Dendritic cell treated with granulocyte-macrophage colony-stimulating factor and Interleukin-4, amounts not matched to agents 40 ng/mL and 50 ng/mL, for 4 days (primary cell): ENCODE measurements around the gene RNF144B.
A peak's percentile ranks its signal among the peaks of the same experiment; 100 is the strongest.

Experiments
- H3K27ac Mint-ChIP-seq: one replicate; pipeline ENCODE4 v1.8.0; 2022; ENCODE audit warnings: mild to moderate bottlenecking, mixed read lengths
- H3K27me3 Mint-ChIP-seq: one replicate; pipeline ENCODE4 v1.8.0; 2022; ENCODE audit warnings: mild to moderate bottlenecking, mixed read lengths
- H3K36me3 Mint-ChIP-seq: one replicate; pipeline ENCODE4 v1.8.0; 2022; ENCODE audit warnings: low read depth, mixed read lengths
- H3K4me1 Mint-ChIP-seq: one replicate; pipeline ENCODE4 v1.8.0; 2022; ENCODE audit warnings: low read depth, mixed read lengths
- H3K4me3 Mint-ChIP-seq: one replicate; pipeline ENCODE4 v1.8.0; 2022; ENCODE audit warnings: mild to moderate bottlenecking, moderate library complexity, mixed read lengths
- H3K9me3 Mint-ChIP-seq: one replicate; pipeline ENCODE4 v1.8.0; 2022; ENCODE audit warnings: mixed read lengths
- intact Hi-C: fragments of 100-400 bp; cut with micrococcal nuclease; formaldehyde crosslinking; loops from one replicate; pipeline ENCODE4 v1.15.0; 2022

RNF144B gene

GRCh38 chr6:18424201-18424600, 37.1 kb downstream of the RNF144B start:
- Mint-ChIP-seq H3K4me3 (no peak overlapping the region), H3K27me3 (no peaks in the 10 kb centered on the region), H3K36me3 (peaks cover 83% of the 10 kb centered on the region), H3K27ac (no peak overlapping the region), H3K4me1 (peaks cover 69% of the 10 kb centered on the region), H3K9me3 (no peaks in the 10 kb centered on the region)
- intact Hi-C loops, result no loop called here

DNA sequence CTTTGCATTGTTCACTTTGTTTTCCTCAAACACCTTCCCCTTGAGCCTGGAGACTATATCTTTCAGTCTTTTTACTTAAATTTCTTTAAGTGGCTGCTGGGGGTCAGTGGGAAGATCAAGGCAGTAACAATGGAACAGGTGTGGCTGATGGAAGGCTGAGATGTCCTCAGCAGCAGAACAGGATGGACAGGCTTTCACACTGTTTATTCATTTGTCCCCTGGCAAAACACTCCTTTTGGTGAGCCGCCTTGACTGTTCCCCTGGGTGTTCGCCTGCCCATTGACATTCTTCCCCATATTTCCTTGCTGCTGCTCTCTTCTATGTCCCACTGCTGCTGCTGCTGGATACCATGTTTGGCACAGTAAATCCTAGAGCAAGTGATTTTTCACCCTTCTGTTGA, 38.1 kb downstream of the RNF144B start:
- Mint-ChIP-seq H3K27ac (no peak overlapping the region), H3K4me1 (peaks cover 65% of the 10 kb centered on the region), H3K27me3 (no peaks in the 10 kb centered on the region), H3K36me3 (peaks cover 83% of the 10 kb centered on the region), H3K4me3 (no peak overlapping the region), H3K9me3 (no peaks in the 10 kb centered on the region)
- intact Hi-C loops, result no loop called here

GRCh38 chr6:18427296-18427695, 40.1 kb downstream of the RNF144B start:
- intact Hi-C loops, result no loop called here
- Mint-ChIP-seq H3K27me3 (no peaks in the 10 kb centered on the region), H3K36me3 (peaks cover 84% of the 10 kb centered on the region), H3K27ac (no peak overlapping the region), H3K4me3 (no peak overlapping the region), H3K9me3 (no peaks in the 10 kb centered on the region), H3K4me1 (peaks cover 65% of the 10 kb centered on the region)

DNA sequence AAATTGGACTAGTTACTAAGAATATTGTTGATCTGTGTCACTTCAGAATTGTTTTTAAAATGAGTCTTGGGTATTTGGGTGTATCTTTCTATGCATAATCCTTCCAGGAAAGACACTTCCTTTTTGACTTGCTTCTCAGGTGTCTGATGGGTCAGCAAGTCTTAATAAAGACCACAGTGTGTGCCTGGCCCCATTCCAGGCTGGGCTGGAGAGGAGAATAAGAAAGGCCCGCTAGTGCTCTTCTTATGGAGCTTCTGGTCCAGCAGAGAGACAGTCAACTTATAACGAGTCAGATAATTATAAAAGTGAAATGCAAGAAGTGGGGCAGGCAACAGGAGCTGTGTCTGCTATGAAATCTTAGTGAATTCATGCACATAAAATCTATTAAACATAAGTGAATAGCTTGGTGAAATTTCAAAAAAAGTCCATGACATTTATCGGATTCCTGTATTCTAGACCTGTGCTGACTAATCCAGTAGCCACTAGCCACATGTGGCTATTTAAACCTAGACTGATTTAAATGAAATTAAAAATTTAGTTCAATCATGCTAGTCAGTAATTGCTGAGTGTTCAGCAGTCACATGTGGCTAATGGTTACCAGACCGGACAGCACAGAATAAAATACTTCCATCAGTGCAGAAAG, 42.6 kb downstream of the RNF144B start:
- Mint-ChIP-seq H3K27ac (peak overlapping the region; percentile 74), H3K4me1 (peaks cover 63% of the 10 kb centered on the region), H3K9me3 (no peaks in the 10 kb centered on the region), H3K4me3 (no peak overlapping the region), H3K27me3 (no peaks in the 10 kb centered on the region), H3K36me3 (peaks cover 93% of the 10 kb centered on the region)
- intact Hi-C loops, result no loop called here

DNA sequence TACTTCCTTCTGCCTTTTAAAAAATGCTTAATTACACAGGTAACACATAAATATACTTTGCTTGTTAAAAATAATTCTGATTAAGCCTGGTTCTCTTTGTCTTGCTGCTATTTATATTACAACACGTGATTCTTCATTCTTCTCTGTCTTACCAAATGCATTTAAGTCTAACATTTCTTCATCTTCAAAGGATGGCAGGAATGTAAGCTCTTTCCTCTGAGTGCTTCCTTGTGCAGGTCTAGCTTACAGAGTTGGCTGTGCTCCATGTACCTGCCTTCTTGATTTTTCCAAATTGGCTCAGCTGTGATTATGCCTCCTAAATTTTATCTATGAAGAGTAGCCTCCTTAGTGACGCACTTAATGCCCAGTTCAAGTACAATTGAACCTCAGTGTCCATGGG, 44.4 kb downstream of the RNF144B start:
- peaks cover 94% of the 10 kb centered on the region for H3K36me3 Mint-ChIP-seq
- H3K4me3 Mint-ChIP-seq, result no peak overlapping the region
- H3K9me3 Mint-ChIP-seq, result no peaks in the 10 kb centered on the region
- intact Hi-C loops, result no loop called here
- peaks cover 59% of the 10 kb centered on the region for H3K4me1 Mint-ChIP-seq
- no peak overlapping the region for H3K27ac Mint-ChIP-seq
- no peaks in the 10 kb centered on the region for H3K27me3 Mint-ChIP-seq

GRCh38 chr6:18432180-18432579, 45.0 kb downstream of the RNF144B start:
- H3K4me3 Mint-ChIP-seq, result no peak overlapping the region
- intact Hi-C loops, result no loop called here
- H3K9me3 Mint-ChIP-seq, result no peaks in the 10 kb centered on the region
- H3K4me1 Mint-ChIP-seq, result peaks cover 59% of the 10 kb centered on the region
- H3K36me3 Mint-ChIP-seq, result peaks cover 91% of the 10 kb centered on the region
- no peak overlapping the region for H3K27ac Mint-ChIP-seq
- no peaks in the 10 kb centered on the region for H3K27me3 Mint-ChIP-seq

DNA sequence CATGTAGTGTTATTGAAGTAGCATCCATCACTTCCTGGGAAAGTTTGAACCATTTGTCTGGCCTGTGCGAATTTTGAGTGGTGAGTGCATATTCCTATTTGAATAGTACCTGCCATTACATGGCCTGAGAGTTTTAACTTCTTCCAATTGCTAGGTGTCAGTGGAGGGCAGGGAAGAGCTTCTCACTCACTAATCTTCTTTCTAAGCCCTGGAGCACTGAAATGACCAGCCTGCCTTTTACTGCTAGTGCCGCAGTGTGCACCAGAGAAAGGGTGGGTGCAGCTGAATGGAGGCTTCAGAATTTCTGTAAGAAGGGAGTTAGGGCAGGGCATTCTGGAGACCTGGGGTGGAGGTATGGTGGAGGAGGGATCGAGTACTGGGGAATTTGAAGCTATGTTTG, 45.5 kb downstream of the RNF144B start:
- H3K36me3 Mint-ChIP-seq, result peaks cover 91% of the 10 kb centered on the region
- H3K27ac Mint-ChIP-seq, result peak overlapping the region; percentile 14
- no peaks in the 10 kb centered on the region for H3K27me3 Mint-ChIP-seq
- no peak overlapping the region for H3K4me3 Mint-ChIP-seq
- H3K4me1 Mint-ChIP-seq, result peaks cover 58% of the 10 kb centered on the region
- intact Hi-C loops, result no loop called here
- no peaks in the 10 kb centered on the region for H3K9me3 Mint-ChIP-seq

DNA sequence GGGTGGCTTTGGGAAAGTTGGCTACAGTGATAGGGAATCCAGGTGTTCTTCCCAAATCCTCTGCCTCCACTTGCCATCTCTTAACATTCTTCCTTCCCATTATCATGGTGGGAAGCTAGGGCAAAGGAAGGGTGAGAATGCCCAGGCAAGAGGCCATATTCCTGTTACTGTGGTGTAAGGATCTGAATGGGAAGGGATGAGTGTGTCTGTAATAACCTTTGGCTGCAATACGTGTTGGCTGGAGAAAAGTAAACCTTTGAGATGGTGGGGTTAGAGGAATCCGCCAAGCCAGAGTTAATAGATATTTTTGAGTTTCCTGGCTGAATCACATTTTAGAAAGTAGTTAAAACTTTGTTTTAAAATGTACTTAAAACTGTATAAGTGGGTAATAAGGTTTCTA, 45.9 kb downstream of the RNF144B start:
- Mint-ChIP-seq H3K4me3 (no peak overlapping the region), H3K27me3 (no peaks in the 10 kb centered on the region), H3K4me1 (peaks cover 62% of the 10 kb centered on the region), H3K36me3 (peaks cover 91% of the 10 kb centered on the region), H3K27ac (peak overlapping the region; percentile 14), H3K9me3 (no peaks in the 10 kb centered on the region)
- intact Hi-C loops, result no loop called here

DNA sequence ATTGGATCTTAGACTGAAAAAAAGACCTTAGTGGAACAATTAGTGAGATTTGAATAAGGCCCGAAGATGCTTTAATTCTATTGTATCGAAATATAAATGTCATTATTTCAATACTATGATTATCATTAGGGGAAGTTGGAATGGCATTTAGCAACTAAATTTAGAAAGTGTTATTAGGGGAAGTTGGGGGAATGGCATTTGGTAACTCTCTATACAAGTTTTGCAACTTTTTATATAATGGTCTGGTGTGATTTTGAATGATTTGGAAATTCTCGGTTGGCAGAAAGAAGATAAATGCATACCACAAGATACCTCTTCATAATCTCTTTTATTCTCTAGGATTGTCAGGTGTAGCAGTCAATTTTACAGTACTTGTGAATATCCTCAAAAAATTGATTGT, 49.2 kb downstream of the RNF144B start:
- H3K9me3 Mint-ChIP-seq, result no peaks in the 10 kb centered on the region
- H3K27me3 Mint-ChIP-seq, result no peaks in the 10 kb centered on the region
- peaks cover 82% of the 10 kb centered on the region for H3K36me3 Mint-ChIP-seq
- intact Hi-C loops, result no loop called here
- H3K4me1 Mint-ChIP-seq, result peaks cover 59% of the 10 kb centered on the region
- no peak overlapping the region for H3K4me3 Mint-ChIP-seq
- H3K27ac Mint-ChIP-seq, result peak overlapping the region; percentile 28

DNA sequence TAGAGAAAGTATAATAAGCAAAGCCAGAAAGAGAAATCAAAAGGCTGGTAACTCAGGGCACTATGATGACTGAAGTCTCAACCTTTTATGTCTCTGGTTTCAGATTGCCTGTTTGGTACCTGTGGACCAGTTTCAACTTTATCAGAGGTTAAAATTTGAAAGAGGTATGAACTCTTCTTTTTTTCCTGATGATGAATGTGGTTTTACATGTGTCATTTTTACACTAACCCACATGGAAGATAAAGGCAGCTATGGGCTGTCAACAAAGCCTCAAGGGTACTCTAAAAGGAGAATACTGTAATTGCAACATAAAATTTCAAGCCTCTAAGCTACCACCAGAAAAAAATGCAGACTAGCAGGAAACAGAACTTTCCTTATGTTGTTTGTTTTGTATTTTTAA, 52.4 kb downstream of the RNF144B start:
- intact Hi-C loops, result no loop called here
- H3K9me3 Mint-ChIP-seq, result no peaks in the 10 kb centered on the region
- no peak overlapping the region for H3K4me3 Mint-ChIP-seq

GRCh38 chr6:18441251-18441979, 54.3 kb downstream of the RNF144B start:
- Mint-ChIP-seq H3K27me3 (no peaks in the 10 kb centered on the region), H3K4me3 (no peak overlapping the region), H3K36me3 (peaks cover 67% of the 10 kb centered on the region), H3K9me3 (no peaks in the 10 kb centered on the region), H3K4me1 (peaks cover 51% of the 10 kb centered on the region), H3K27ac (no peak overlapping the region)
- intact Hi-C loops, result no loop called here

More for the DNA sequence above, 52.4 kb downstream of the RNF144B start:
- peak overlapping the region; percentile 46 for H3K27ac Mint-ChIP-seq
- no peaks in the 10 kb centered on the region for H3K27me3 Mint-ChIP-seq
- H3K4me1 Mint-ChIP-seq, result peaks cover 52% of the 10 kb centered on the region
- peaks cover 77% of the 10 kb centered on the region for H3K36me3 Mint-ChIP-seq

DNA sequence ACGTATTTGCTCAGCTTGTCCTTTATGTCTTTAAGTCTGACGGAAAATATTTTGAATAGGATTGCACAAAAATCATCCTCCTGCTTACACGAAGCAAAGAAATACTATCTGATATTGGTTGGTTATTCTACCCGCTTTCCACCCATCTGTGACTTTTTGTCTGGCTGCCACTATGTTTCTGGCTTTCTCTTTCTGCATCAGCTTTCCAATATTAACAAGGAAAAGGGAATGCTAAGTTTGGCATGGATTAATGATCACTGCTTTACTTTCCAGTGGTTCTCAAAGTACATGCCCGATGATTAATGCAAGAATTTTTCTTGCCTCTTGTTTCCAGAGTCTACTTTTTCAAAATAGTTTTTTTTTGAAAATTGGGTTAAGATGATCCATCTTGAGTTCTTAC, 57.0 kb downstream of the RNF144B start:
- no peak overlapping the region for H3K27ac Mint-ChIP-seq
- peaks cover 51% of the 10 kb centered on the region for H3K36me3 Mint-ChIP-seq
- H3K27me3 Mint-ChIP-seq, result no peaks in the 10 kb centered on the region
- intact Hi-C loops, result no loop called here
- H3K4me1 Mint-ChIP-seq, result peaks cover 32% of the 10 kb centered on the region
- no peak overlapping the region for H3K4me3 Mint-ChIP-seq
- H3K9me3 Mint-ChIP-seq, result no peaks in the 10 kb centered on the region

GRCh38 chr6:18445228-18445627, 58.1 kb downstream of the RNF144B start:
- H3K27ac Mint-ChIP-seq, result no peak overlapping the region

DNA sequence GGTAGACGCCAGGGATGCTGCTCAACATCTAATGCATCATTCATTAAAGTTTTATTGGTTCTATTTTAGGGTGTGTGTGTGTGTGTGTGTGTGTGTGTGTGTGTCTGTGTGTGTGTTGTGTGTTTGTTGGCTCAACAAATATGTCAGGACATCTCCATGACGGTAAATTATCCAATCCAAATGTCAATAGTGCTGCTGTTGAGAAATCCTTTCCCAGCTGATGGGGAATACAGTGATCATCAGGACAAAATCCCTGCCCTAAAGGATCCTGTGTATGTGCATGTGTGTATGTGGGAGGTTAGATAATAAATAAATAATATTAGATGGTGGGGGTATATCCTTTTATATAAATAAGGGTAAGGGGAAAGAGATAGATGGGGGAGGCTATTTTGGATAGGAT, 59.6 kb downstream of the RNF144B start:
- no peak overlapping the region for H3K27ac Mint-ChIP-seq
- H3K4me3 Mint-ChIP-seq, result no peak overlapping the region
- no peaks in the 10 kb centered on the region for H3K9me3 Mint-ChIP-seq

More at GRCh38 chr6:18445228-18445627, 58.1 kb downstream of the RNF144B start:
- H3K4me3 Mint-ChIP-seq, result peak overlapping the region; percentile 7
- peaks cover 47% of the 10 kb centered on the region for H3K36me3 Mint-ChIP-seq
- H3K4me1 Mint-ChIP-seq, result peaks cover 31% of the 10 kb centered on the region
- H3K9me3 Mint-ChIP-seq, result no peaks in the 10 kb centered on the region
- intact Hi-C loops, result loop anchor here (5.0 kb wide), 1 partner anchor 52 kb away; no protein-coding TSS in a partner anchor
- no peaks in the 10 kb centered on the region for H3K27me3 Mint-ChIP-seq

More for the DNA sequence above, 59.6 kb downstream of the RNF144B start:
- H3K27me3 Mint-ChIP-seq, result no peaks in the 10 kb centered on the region
- intact Hi-C loops, result loop anchor here (5.0 kb wide), 1 partner anchor 51 kb away; no protein-coding TSS in a partner anchor
- peaks cover 50% of the 10 kb centered on the region for H3K36me3 Mint-ChIP-seq
- H3K4me1 Mint-ChIP-seq, result peaks cover 36% of the 10 kb centered on the region
